Measurements from ENCODE around the gene CST7.
"Not testable (repeated sequence)": the region's sequence is repeated elsewhere in the genome, so short reads cannot be mapped to it uniquely, and the experiment has no call there.

CST7 gene

GRCh38 chr20:24986436-24987015 is 37.5 kb downstream of the CST7 start:
- no peak for DNase-seq (ENCODE audit: low read depth in 2 of 2)

DNA sequence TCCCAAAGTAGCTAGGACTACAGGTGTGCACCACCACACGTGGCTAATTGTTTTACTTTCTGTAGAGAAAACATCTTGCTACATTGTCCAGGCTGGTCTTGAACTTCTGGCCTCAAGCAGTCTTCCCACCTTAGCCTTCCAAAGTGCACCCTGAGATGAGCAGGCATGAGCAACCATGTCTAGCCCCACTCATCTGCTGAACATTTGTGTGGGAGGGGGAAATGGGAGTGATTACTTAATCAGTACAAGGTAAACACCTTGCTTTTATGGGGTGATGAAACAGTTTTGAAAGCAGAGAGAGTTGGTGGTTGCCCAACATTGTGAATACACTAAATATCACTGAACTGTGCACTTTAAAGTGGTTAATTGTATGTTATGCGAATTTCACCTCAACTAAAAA is 38.2 kb downstream of the CST7 start:
- no peak for DNase-seq (ENCODE audit: low read depth in 2 of 2)

DNA sequence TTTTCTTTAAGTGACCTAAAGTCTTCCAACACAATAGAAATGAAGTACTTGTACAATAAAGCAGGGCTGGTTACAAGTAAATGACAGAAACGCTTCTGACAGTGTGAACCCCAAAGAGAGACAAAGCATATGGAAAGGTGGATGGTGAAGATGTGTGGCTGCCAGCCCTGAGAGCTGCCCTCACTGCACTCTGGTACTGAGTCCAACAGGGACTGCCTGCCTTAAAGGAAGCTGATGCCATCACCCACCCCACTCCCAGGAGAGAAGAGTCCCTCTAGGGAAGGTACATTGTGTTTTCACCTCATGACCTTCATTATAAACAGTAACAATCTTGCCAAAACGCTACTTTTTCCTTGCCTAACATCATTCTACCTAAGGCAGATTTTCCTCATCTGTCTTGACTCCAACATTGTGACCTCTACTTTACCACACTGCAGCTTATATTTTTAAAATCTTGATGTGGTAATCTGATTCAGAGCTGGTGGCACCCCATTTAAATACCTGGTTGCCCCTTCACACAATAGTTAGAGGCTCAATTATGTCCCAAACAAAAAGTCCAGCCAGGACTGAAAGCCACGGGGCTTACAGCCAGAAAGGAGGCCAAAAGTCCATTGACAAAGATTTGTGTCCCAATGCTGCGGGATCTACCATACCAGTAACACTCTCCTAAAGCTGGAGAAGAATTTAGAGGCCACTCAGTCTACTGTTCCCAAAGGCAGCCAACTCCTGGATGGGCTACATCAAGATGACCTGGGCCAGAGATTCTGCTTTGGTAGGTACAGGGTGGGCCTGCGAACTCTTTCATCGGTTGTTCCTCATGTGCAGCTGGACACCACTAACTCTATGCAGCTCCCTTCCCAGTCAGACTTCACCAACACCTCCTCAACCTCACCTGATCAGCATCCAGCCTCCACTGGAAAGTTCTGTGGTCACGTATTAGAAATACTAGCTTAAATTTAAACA is 39.1 kb downstream of the CST7 start:
- no peak for DNase-seq (ENCODE audit: low read depth in 2 of 2)

DNA sequence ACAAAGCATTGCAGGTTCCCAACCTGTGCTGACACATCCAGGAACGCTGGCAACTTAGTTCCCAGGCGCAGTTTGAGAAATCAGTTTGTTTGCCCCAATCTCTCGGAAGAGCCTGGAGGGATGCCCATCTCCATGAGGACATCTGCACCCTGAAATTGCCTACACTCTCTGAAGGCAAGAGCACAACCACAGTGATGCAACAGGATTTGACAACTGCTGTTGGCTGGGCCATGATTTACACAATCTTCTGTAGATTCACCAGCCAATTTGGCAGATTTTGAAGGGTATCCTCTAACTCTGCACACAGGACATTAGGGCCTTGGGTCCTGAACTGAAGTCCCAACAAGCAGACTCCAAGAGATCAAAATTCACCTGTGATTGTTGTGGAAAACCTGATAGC is 40.1 kb downstream of the CST7 start:
- DNase-seq (ENCODE audit: low read depth in 2 of 2): no peak

- DNase-seq (ENCODE audit: low read depth in 2 of 2): no peak
Observed at GRCh38 chr20:24990810-24991252, 41.8 kb downstream of the CST7 start.

- DNase-seq (ENCODE audit: low read depth in 2 of 2): peak in 1 of 2 donors; percentile 7
Observed at GRCh38 chr20:24991897-24992486, 42.9 kb downstream of the CST7 start.

- DNase-seq (ENCODE audit: low read depth in 2 of 2): peak; percentile 95 to 96
Observed at GRCh38 chr20:24992487-24993205, 43.6 kb downstream of the CST7 start, which contains the start of gene APMAP. APMAP (minus strand) TSS chr20:24992751; CDS start chr20:24992688, 63 bp downstream.

DNA sequence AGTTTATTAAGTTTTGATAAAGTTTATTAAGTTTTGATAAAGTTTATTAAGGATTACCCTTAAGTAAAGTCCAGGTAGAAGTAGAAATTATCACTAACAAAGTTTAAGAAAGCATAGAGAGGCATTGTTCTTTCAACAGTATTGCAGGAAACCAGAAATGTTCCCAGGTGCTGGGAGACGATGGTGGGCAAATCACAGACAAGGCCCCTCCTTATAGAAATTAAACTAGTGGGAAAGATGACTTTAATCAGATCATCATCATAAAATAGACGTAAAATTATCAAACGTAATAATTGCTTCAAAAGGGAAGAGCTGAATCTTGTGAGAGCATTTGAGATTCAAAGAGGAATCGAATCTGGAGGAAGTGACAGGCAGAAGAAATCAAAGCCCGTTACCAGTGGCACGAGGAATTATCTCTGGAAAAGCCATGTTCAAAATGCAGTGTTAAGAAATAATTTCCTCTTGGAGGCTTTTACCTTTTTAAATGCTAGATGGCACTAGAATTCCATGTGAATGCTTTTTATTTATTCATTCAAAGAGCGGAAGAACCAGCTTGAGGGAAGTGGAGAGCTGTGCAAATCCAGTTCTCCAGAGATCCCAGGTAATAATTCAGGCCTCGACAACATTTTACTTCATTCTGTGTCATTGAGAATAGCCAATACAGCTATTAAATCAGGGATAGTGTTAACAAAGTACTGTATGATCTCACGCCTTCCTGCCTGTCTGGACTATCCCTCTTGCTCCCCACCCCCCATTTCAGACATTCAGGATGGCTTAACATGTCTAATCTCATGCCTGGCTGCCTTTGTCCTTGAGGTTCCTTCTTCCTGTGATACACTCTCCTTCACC is 44.5 kb downstream of the CST7 start:
- DNase-seq (ENCODE audit: low read depth in 2 of 2): no peak

DNA sequence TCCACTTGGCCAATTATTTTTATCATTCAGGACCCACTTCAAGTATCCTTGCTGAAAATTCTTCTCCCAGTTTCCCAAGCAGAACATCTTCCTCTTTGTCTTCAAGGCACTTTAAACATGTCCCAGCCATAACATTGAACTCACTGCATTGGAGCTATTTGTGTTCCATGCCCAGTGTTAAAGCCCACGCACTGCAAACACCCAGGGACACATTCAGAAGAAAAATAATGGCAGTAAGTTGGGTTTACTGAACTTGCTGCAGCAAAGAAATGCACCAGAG is 45.1 kb downstream of the CST7 start:
- DNase-seq (ENCODE audit: low read depth in 2 of 2): no peak

DNA sequence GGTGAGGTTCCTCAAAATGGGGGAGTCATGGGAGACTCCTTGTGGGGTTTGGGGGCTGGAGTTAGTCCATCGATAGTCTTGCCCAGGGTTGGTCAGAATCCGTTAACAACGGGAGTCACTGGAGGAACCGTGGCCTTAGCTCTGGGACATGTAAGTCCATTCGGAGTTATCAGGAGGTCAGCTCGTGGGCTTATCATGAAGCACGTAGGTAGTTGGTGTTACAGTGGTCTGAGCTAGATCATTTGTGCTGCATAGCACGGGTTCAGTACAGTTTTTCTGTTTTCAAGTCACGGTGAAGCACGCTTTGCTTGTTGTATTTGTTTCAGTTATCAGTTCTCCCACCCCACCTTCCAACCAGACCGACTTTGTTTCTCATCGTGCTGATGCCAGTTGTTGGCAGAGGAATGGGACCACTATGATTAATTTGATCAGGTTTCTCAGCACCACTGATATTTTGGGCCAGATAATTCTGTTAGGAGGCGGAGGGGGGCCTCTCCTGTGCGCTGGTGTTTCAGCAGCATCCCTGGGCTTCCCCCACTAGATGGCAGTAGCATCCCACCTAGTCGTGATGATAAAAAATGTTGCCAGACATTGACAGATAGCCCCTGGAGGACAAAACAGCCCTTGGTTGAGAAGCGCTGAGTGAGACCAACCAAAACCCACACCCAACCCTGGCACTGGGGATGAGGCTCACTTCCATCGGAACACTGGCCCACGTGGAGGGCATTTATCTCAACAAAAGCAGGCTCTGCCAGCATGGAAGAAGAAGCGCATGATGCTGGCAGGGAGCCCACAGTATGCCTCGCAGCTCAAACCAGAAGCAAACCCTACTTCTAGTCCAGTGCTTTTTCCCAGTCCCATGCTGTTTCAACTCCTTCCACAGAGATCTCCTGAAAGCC is 45.6 kb downstream of the CST7 start:
- DNase-seq (ENCODE audit: low read depth in 2 of 2): peak; percentile 53 to 67

DNA sequence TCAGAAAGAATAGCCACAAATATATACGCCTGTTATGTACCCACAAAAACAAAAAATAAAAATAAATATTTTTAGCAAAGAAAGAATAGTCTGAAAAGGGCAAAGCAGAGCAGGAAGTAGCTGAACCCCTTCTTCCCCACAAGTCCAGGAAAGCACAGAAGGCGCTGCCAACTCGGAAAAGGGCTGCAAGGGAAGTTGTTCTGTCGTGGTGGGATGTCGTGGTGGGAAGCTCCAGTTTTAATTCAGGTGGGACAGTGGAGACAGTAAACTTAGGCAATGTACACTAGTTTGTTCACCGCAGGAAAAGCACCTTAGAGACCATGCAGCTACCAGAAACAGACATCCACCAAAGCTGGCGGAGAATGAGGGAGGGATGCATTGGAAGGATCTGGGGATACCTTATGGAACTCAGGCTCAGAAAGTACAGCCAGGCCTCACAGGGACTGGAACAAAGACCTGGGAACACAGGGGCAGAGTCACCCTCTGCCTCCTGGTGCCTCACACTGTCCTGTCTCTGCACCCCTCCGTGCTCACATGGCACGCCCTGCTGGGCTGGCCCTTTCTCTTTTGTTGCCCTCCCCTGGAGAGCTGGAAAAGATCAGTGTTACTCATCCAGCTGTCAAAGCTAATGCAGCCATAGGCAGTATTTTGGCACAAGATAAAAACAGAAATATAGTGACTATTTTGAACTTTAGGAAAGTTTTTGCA is 46.8 kb downstream of the CST7 start:
- DNase-seq (ENCODE audit: low read depth in 2 of 2): no peak

- DNase-seq (ENCODE audit: low read depth in 2 of 2): no peak
Observed at GRCh38 chr20:24996449-24997377, 47.6 kb downstream of the CST7 start.

DNA sequence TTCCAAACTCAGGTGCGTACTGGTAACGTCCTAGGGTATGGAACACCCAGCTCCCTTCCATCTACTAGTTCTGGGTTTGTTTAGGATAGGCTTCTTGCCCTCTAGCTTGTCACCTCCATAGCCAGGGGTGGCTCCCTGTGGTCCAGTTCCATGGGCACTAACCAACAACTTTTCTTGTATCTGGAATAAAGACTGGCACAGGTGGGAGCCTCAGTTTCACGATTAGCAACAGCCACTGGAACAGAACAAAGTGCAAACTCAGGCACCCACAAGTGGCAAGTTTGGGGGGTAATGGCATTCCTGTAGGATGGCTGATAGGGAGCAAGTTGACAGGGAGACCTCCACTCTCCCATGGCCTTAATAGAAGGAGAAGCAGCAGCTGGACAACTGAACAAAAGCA is 49.1 kb downstream of the CST7 start:
- DNase-seq (ENCODE audit: low read depth in 2 of 2): no peak

GRCh38 chr20:24998631-24999445 is 49.8 kb downstream of the CST7 start:
- no peak for DNase-seq (ENCODE audit: low read depth in 2 of 2)

GRCh38 chr20:24999568-24999967 is 50.5 kb downstream of the CST7 start:
- DNase-seq (ENCODE audit: low read depth in 2 of 2): no peak

DNA sequence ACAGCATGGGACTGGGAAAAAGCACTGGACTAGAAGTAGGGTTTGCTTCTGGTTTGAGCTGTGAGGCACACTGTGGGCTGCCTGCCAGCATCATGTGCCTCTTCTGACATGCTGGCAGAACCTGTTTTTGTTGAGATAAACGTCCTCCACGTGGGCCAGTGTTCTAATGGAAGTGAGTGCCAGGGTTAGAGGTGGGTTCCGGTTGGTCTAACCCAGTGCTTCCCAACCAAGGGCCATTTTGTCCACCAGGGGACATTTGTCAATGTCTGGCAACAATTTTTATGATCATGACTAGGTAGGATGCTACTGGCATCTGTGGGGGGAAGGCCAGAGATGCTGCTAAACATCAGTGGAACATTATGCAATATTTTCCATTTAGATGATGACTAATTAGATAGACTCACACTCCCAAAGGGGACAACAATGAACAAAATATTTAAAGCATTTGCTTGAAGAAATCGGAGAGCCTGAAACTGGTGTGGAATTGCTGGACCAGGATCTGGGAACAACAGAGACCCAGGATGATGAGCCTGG is 51.3 kb downstream of the CST7 start:
- DNase-seq (ENCODE audit: low read depth in 2 of 2): no peak

GRCh38 chr20:25001323-25001722 is 52.3 kb downstream of the CST7 start:
- not testable (repeated sequence) for DNase-seq (ENCODE audit: low read depth in 2 of 2)
